Measurements from ENCODE around the gene TRPT1.

DNA sequence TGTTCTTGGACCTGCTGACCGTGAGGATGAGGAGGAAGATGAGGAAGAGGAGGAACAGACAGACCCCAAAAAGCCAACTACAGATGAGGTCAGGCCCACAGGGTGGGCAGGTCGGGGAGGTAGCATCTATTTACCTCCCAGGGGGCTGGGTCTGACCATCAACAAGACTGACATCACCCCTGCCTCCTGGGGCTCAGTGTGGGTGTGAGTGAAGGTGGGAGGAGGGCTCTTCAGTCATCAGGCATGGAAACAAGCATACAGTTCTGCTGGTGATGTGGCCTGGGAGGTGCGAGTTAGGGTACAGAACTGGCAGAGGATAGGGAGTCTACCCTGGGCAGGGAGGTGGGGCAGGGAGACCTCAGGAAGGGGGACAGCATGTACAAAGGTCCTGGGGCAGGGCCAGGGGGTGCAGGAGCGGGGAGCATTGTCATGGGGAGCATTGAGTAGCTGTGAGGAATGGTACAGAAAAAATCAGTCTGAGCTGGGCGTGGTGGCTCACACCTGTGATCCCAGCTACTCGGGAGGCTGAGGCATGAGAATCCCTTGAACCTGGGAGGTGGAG is 34.2 kb upstream of the TRPT1 start:
- TF ChIP-seq EP300 (IDR thresholded peaks at IDR 0.05), result no peak
- TF ChIP-seq CTCF (IDR thresholded peaks at IDR 0.05), result no peak
- TF ChIP-seq POLR2AphosphoS5 (IDR thresholded peaks at IDR 0.05), result no peak
